ENCODE measurements around the gene USP24.
"Not testable (repeated sequence)": the region's sequence is repeated elsewhere in the genome, so short reads cannot be mapped to it uniquely, and the experiment has no call there.

The USP24 gene

GRCh38 chr1:55225228-55225627 is 10.1 kb upstream of the USP24 start:
- DNase-seq: no peak

DNA sequence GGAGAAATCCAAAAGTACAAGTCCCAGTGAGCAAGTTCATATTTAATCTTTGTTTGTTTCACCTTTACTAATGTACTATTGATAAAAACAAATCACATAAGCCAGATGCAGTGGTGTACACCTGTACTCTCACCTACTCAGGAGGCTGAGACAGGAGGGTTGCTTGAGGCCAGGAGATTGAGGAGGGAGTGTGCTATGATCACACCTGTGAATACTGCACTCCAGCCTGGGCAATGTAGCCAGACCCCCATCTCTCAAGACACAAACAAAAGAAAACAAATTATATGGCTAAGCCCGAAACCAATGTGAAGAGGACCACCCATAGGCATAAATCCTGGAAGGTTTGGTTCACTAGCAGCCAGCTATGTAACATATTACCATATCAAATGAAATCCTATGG is 9.6 kb upstream of the USP24 start:
- no peak for DNase-seq

DNA sequence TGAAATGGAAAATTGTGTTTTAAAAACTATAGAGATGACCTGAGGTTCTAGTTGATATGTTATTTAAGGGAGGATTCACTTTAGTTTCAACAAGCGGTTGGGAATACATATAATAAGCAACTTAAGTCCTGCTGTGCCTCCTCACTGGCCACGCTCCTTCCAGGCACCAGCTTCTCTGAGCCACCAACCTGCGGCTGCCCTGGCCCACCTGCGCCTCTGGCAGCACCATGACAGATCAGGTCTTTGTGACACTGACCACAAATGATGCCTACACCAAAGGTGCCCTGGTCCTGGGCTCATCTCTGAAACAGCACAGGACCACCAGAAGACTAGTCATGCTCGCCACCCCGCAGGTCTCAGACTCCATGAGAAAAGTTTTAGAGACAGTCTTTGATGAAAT is 7.0 kb upstream of the USP24 start:
- DNase-seq: no peak

GRCh38 chr1:55217226-55217986 is 2.2 kb upstream of the USP24 start:
- DNase-seq: peak; percentile 41

- DNase-seq: no peak
Measured at GRCh38 chr1:55216096-55216495, 932 bp upstream of the USP24 start.

- no peak for DNase-seq
Measured at GRCh38 chr1:55214934-55215193, 300 bp downstream of the USP24 start.

- DNase-seq: peak; percentile 24
Measured at GRCh38 chr1:55214212-55214933, 791 bp downstream of the USP24 start.

DNA sequence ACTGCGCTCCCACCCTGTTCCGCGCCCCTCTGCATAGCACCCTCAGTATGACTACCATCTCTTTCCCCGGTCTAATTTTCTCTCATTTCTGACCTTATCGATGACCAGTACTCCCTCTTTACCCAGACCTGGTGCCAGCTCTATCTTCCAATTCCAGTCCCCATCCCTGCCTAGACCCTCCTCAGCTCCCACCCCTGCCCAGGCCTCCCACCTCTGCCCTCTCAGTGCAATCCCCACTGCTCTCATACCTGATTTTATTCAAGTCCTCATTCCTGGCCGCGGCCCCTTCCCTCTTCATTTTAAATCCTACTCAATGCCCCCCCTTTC is 1.3 kb downstream of the USP24 start:
- no peak for DNase-seq

- DNase-seq: no peak
Measured at GRCh38 chr1:55213151-55213884, 1.8 kb downstream of the USP24 start.

- no peak for DNase-seq
Measured at GRCh38 chr1:55212349-55213150, 2.6 kb downstream of the USP24 start.

DNA sequence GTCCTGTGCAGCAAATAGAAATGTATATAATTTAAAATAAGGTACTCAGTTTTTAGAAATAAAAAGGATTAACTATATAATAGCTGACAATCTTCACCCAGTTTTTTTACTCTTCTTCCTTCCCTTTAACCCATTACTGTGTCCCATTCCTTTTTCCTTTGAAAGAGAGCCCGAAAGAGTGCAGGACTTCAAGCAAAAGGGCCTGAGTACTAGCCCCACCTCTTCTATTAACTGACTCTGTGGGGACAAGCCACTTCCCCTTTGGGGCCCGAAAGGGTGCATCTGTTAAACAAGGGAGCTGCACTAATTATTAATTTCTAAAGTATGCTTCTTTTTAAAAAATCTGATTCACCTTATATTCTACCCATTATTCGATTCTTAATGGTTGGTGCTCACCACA is 3.3 kb downstream of the USP24 start:
- DNase-seq: no peak

DNA sequence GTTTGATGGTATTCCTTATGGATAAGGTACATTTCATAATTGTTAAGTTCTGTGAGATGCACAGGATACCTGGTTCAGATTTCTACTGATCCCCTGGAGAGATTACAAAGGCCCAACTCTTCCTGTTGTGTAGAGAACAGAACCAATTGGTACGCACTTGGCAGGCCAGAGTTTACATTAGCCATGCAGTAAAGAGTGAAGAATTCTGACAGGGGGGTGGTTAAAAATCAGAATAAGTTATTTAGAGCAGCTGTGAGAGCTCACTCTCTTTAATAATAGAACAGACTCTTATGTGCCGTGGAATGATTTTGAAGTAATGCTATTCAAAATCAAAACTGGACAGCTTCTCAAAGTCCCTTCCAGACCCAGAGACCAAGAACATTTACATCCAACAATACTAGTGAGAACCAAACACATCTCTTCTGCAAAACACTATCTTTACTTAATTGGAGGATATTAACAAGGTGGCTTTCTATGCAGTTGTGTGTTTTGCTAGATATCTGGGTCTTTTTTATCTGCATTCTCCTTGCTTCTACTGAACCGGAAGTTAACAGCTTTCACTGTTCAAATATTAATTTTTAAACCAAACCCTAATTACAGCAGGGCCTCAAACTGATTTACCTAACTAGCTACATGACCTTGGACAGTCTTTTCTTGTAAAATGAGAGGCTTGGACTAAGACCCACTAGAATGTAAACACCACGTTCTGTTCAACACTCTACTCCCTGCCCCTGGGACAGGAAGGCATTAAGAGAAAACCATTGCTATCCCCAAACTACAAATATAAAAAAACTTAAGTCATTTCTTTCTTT is 4.0 kb downstream of the USP24 start:
- DNase-seq: no peak

DNA sequence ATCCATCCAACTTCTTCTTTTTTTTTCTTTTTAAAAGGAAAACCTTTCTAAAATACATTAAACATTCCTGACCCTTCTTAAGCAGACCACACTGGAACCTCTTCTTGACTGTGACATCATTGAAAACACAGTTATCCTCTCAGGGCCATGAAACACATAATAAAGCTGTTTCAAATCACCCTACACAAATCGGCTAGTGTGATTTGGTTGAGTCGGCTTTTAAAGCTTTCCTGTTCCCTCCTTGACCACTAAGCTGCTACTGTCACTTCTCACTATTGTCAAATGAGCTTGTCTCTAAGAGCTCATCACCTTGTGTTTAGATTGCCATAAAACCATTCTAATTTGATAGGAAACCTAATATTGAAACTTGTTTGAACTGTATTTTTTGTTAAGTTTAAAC is 5.9 kb downstream of the USP24 start:
- DNase-seq: no peak

DNA sequence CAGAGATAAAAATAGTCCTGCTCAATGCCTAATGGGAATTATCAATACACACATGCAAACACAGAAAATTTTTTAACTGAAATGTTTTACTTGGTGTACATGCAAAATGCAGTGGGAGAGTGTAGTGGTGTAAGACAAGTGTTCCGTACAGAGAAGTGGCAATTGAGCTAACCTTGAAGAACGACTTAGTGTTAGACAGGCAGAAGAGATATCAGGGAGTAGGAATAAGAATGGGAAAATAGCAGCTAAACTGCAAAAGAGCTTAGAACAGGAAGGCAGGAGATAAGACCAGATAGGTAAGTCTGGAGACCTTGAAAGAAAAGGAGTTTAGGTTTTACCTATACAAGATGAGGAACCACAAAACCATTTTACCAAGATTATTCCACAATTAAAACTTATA is 9.0 kb downstream of the USP24 start:
- no peak for DNase-seq

- DNase-seq: no peak
Measured at GRCh38 chr1:55204997-55205396, 10.2 kb downstream of the USP24 start.

GRCh38 chr1:55203064-55203463 is 12.1 kb downstream of the USP24 start:
- DNase-seq: no peak

DNA sequence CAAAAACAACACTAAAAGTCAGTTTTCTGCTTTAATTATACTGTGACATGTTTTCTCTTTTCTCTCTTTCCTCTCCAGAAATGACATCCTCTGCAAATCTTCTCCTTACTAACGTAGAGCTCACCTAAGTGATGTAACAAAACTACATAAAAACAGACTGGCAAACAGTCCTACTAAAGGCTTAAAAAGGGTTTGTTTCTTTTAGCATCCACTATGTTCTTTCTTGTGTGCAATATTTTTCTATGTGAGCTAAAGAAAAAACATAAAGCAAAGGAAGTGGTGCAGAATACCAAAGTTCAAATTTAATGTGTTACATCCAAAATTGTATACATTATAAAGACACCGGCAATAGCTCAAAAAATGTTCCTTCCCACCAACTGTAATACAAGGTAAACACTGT is 14.5 kb downstream of the USP24 start:
- DNase-seq: no peak

DNA sequence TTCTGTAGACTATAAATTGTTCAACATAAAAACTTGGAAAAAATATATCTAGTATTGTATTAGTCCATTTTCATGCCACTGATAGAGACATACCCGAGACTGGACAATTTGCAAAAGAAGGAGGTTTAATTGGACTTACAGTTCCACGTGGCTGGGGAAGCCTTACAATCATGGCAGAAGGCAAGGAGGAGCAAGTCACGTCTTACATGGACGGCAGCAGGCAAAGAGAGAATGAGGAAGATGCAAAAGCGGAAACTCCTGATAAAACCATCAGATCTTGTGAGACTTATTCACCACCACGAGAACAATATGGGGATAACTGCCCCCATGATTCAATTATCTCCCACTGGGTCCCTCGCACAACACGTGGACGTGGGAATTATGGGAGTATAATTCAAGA is 15.4 kb downstream of the USP24 start:
- DNase-seq: not testable (repeated sequence)

GRCh38 chr1:55198044-55198443 is 17.1 kb downstream of the USP24 start:
- DNase-seq: no peak

- DNase-seq: no peak
Measured at GRCh38 chr1:55197099-55197498, 18.1 kb downstream of the USP24 start.

- no peak for DNase-seq
Measured at GRCh38 chr1:55196433-55197035, 18.6 kb downstream of the USP24 start.

Measured in CD4-positive, alpha-beta T cell treated with Interleukin-15 for 1 hour (primary cell).